GM12874 (cell line): ENCODE measurements around the gene SLC24A3.

Experiments used
- TF ChIP-seq, protein P1 (sequence below): IDR thresholded peaks from 2 replicates; pipeline ENCODE4 v1.5.1; 2011; ENCODE audit warnings: low read depth, mild to moderate bottlenecking, control low read depth, low read length, moderate library complexity; ENCODE audit not compliant: insufficient read depth

The SLC24A3 gene

DNA sequence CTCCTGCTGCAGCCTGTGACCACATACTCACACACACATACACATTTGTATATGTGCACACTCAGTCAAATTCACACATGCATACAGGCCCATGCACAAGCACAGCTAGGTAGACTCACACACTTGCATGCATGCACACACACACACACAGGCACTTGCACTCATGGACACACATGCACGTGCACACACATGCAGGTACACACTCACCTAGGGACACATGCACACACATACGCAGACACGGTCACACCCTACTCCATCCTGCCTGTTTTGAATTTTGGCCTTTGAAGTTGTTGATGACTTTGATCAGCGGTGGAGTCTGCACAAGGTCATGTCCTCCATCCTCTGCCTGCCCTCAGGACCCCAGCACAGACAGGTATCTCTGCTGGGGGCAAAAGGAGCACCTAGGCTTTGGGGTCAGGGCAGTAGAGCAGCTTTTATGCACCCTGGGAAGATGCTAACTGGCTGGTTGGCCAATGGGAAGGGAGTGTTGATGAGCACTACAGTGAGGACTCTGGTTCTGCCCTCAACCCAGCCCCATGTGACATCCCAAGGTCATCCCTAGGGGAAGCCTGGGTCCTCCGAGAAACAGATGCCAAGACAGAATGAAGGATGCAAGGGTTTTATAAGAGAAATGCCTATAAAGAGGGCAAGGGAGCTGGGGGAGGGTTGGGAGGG lies 218.3 kb downstream of the SLC24A3 start:
- TF ChIP-seq, protein P1, sequence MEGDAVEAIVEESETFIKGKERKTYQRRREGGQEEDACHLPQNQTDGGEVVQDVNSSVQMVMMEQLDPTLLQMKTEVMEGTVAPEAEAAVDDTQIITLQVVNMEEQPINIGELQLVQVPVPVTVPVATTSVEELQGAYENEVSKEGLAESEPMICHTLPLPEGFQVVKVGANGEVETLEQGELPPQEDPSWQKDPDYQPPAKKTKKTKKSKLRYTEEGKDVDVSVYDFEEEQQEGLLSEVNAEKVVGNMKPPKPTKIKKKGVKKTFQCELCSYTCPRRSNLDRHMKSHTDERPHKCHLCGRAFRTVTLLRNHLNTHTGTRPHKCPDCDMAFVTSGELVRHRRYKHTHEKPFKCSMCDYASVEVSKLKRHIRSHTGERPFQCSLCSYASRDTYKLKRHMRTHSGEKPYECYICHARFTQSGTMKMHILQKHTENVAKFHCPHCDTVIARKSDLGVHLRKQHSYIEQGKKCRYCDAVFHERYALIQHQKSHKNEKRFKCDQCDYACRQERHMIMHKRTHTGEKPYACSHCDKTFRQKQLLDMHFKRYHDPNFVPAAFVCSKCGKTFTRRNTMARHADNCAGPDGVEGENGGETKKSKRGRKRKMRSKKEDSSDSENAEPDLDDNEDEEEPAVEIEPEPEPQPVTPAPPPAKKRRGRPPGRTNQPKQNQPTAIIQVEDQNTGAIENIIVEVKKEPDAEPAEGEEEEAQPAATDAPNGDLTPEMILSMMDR, result no peak

DNA sequence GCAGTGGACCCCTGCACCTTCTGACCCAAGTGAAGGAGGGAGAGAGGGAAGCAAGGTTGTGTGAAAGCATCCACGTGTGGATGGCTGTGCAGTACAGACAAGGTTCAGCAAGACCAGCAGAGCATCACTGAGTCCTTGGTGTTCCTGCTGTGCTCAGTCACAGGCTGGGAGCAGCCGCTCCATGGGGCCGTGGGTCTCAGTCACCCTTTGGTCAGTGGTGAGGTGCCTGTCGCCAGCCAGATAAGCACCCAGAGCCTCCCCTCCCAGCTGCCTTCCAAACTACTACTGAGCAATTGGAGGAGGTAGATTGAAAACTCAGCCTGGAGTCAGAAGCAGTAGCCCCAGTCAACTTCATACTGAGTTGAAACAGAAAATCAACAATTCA lies 218.9 kb downstream of the SLC24A3 start:
- TF ChIP-seq, protein P1, result no peak

DNA sequence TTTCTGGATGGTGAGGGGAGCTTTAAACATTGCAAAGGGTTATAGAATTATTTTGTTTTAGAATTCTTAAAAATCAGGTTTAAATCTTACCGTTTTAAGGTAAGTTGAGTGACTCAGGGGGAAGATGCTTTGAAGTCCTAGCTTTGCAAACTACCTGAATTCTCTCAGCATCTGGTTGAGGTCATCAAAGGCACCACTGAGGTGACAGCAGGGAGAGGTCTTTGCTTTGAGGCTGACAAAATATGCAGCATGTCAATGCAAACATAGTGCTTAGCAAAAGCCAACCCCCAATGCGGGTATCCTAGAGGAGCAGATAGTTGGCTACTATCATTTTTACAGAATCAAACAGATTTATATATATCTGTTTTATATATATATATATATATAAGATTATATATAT lies 219.5 kb downstream of the SLC24A3 start:
- TF ChIP-seq, protein P1, result no peak

DNA sequence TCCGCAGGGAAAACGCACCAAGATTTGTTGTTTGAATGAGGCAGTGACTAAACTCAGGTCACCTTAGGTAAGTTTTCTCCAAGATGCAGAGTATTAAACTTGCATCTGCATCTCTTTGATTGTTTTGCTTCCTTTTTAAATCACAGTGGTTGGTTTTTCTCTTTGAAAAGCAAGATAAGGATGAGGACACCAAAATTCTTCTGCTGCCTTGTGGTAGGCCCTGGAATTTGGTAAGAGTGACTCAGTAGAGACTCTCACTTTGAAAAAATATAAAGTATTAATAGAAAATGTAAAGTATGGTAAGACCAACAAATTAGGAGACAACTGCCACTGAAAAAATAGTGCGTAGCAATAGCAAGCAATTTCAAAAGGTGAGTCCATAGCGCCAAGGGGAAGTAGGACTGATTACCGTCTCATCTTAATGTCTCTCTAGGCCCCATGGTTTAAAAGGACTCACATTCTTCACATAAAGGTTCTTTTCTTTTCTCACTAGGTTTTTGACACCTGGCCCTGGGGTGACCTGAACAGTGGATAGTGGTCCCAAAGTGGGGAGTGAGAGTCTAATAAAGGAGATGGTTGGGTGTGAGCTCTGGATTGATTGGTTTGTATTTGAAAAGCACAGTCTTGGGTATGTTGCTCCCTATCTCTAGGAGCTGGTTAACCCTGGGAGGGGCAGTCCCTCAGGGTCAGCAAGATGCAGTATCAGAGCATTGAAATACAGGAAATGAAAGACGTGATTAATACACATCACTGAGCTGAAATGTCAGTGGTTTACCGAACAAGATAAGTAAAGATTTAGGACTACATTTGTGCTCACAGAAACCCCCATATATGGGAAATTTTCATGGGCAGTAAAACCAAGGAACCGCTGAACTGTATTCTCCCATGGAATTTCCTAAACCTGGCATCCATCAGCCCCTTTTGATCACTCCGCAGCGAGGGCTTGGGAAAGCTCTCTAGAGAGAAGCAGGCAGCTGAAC lies 221.2 kb downstream of the SLC24A3 start:
- TF ChIP-seq, protein P1, result no peak

DNA sequence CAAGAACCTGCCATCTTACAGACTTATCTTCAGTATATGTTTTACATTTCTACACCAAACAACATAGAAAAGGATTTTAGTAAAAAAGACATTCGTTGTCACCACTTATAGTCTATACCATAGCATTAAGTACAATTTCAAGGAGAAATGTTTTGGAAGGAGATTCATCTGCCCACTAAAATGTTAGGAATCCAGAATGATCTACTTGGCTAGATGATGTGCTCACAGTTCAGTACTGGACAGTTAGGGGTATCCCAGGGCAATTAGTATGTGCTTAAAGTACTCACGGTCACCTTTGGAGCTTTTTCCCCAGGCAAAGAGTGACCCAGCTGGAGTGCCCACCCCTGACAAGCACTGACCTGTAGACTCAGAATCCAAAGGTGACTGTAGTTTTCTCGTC lies 222.9 kb downstream of the SLC24A3 start:
- TF ChIP-seq, protein P1, result no peak

DNA sequence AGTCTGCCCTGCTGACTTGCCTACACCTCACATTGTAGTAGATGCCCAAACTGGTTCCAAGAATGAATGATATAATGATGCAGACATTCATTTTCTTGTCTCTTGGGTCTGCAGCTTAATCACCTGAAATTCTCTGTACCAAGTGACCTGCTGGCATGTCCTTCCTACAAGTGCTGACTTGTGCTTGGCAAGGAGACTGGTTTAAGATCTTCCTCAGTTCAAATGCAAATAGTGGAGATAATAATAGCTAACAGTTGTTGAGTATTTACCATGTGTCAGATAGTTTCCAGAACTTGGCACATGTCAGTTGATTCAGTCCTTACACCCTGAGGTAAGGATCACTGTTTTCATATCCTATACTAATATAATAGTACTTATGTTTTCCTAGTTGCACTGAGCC lies 223.4 kb downstream of the SLC24A3 start:
- TF ChIP-seq, protein P1, result no peak

DNA sequence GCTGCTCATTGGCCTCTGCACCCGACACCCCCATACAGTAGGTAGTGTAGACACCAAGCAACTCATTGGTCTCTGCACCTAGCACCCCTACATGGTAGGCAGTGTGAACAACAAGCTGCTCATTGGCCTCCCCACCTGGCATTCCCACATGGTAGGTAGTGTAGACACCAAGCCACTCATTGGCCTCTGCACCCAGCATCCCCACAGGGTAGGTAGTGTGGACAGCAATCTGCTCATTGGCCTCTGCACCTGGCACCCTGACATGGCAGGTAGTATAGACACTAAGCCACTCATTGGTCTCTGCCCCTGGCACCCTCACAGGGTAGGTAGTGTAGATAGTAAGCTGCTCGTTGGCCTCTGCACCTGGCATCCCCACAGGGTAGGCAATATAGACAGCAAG lies 226.0 kb downstream of the SLC24A3 start:
- TF ChIP-seq, protein P1, result no peak
